Lower leg skin (tissue), 4 donors: Measurements from ENCODE around the gene SERAC1. TPM values are rescaled to one million over a fixed set of nuclear protein-coding genes. Genes with fewer than 3 reads are reported as not detected.

Experiments used
- DNase-seq, 2 donors: peaks; one replicate each; pipeline ENCODE4 v3.0.0-alpha.2; 2019; ENCODE audit warnings: low spot score in 2 of 2
- H3K4me3 ChIP-seq: fragments of 200-600 bp; sonication (generic); 2 replicates; pipeline ENCODE4 v1.5.1; 2017; ENCODE audit warnings: mild to moderate bottlenecking, low read depth; ENCODE audit not compliant: poor library complexity, severe bottlenecking
- CTCF ChIP-seq, 3 donors: fragments of 450-650 bp; IDR thresholded peaks; one replicate each; pipeline ENCODE4 v1.5.1; 2016; ENCODE audit warnings: antibody characterized with exemption in 3 of 3, mild to moderate bottlenecking in 3 of 3, moderate library complexity in 2 of 3
- POLR2A ChIP-seq, 2 donors: fragments of 450-650 bp; IDR thresholded peaks; one replicate each; pipeline ENCODE4 v1.6.1; 2016 to 2017; ENCODE audit warnings: antibody characterized with exemption in 2 of 2, mild to moderate bottlenecking in 1 of 2, moderate library complexity in 1 of 2
- WGBS, 2 donors: methylation state at CpG; one replicate each; pipeline ENCODE4 v1.1.5; 2018; 5-methylcytosine and 5-hydroxymethylcytosine counted together
- intact Hi-C: fragments of 100-400 bp; cut with DNase I; formaldehyde crosslinking; loops from one replicate; pipeline ENCODE4 v1.15.0; 2023; ENCODE audit warnings: low total_unique reads
- total RNA-seq, 4 donors: library from RNA; depleted of rRNA; stranded (reverse); fragments of >200 nt; gene quantifications; one replicate each; pipeline ENCODE4 v1.1.0, GENCODE V29; 2016

SERAC1 gene
- total RNA-seq, 4 donors from 2014 or later: 9.2 to 13.9 (median 11.0) TPM

- no peak overlapping the region for H3K4me3 ChIP-seq
- no peak for TF ChIP-seq POLR2A (IDR thresholded peaks at IDR 0.05)
- TF ChIP-seq CTCF (IDR thresholded peaks at IDR 0.05): no peak
- 82 to 88% methylated on average over 2 of the region's 2 CpGs for WGBS, 2 donors
- no peak for DNase-seq
- intact Hi-C loops: no loop called here
These were observed 46.0 kb downstream of the SERAC1 start for GRCh38 chr6:158122048-158122447.

- no peak for TF ChIP-seq POLR2A (IDR thresholded peaks at IDR 0.05)
- no peak for TF ChIP-seq CTCF (IDR thresholded peaks at IDR 0.05)
- DNase-seq: no peak
- intact Hi-C loops: no loop called here
- WGBS, 2 donors: 80 to 81% methylated on average over 3 of the region's 3 CpGs
- H3K4me3 ChIP-seq: no peak overlapping the region
These were observed 46.7 kb downstream of the SERAC1 start for GRCh38 chr6:158121335-158121734.

- TF ChIP-seq CTCF (IDR thresholded peaks at IDR 0.05): no peak
- no peak for TF ChIP-seq POLR2A (IDR thresholded peaks at IDR 0.05)
- intact Hi-C loops: no loop called here
- 90 to 94% methylated on average over 3 of the region's 3 CpGs for WGBS, 2 donors
- H3K4me3 ChIP-seq: no peak overlapping the region
- DNase-seq: no peak
These were observed 49.2 kb downstream of the SERAC1 start for GRCh38 chr6:158118886-158119285.

GRCh38 chr6:158115508-158115907 is 52.6 kb downstream of the SERAC1 start:
- WGBS, 2 donors: 91% methylated on average over 6 of the region's 6 CpGs
- TF ChIP-seq CTCF (IDR thresholded peaks at IDR 0.05) (no peak), POLR2A (IDR thresholded peaks at IDR 0.05) (no peak)
- intact Hi-C loops: no loop called here
- H3K4me3 ChIP-seq: no peak overlapping the region
- DNase-seq: no peak

- intact Hi-C loops: no loop called here
- no peak overlapping the region for H3K4me3 ChIP-seq
- TF ChIP-seq POLR2A (IDR thresholded peaks at IDR 0.05) (no peak), CTCF (IDR thresholded peaks at IDR 0.05) (no peak)
- DNase-seq: peak in 1 of 2 donors; percentile 74
- WGBS, 2 donors: 91 to 92% methylated on average over 4 of the region's 4 CpGs
These were observed 53.0 kb downstream of the SERAC1 start for GRCh38 chr6:158115102-158115501.

- H3K4me3 ChIP-seq: no peak overlapping the region
- intact Hi-C loops: no loop called here
- TF ChIP-seq POLR2A (IDR thresholded peaks at IDR 0.05): no peak
- no peak for DNase-seq
These were observed 54.3 kb downstream of the SERAC1 start for GRCh38 chr6:158113802-158114201.
